ENCODE measurements around the gene RNU1-3.
"Not testable (repeated sequence)": the region's sequence is repeated elsewhere in the genome, so short reads cannot be mapped to it uniquely, and the experiment has no call there.

Gene RNU1-3

DNA sequence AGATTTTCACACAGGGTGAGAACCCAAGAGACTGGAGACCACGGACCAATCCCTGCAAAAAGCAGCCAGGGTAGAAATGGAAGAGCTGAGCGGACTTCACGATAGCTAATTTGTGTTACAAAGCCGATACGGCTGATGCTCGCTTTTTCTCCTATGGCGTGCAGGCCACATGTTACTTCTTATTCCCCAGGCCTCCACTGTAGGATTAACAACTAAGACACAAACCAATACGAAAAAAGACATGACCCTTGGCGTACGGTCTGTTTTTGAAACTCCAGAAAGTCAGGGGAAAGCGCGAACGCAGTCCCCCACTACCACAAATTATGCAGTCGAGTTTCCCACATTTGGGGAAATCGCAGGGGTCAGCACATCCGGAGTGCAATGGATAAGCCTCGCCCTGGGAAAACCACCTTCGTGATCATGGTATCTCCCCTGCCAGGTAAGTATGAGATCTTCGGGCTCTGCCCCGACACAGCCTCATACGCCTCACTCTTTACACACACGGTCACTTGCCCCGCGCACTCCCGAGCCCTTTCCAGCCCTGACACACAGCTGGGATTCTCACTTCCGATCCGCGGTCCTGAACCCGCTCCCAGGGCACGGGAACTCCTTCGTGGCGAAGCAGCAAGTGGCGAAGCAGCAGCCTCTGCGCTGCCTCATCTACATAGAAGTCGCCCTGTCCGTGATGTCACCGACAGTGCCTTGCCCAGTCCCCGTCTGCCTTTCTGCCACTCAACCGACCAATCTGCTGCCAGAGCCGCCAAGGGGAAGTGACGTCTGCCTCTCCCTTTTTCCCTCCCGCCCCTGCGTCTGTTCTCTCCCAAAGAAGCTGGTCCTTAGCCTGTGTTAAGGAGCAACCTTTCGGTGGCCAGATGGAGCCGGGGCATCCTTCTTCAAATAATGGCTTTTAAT, at the start of gene RNU1-3:
RNU1-3 (minus strand) TSS at position 447 of the 912 bp plus-strand sequence.
- not testable (repeated sequence) for DNase-seq (ENCODE audit: low spot score)

DNA sequence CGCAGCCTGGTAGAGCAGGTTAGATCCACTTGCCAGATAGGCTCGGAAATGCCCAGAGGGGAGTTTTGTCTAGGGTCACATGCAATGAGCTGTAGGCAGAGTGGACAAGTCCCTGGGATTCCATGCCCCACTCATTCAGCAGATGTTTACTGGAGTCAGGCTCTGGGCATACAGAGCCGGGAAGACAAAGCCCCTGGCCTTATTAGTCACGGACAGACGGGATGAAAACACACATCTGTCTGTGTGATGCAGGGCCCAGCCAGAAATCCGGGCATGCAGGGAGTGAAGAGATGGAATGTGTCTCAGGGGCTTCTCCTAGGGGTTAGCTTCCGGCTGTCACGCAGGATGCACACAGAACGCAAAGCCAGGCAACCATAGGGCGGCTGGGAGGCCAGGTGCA, 46.7 kb upstream of the RNU1-3 start:
- not testable (repeated sequence) for DNase-seq (ENCODE audit: low spot score)

DNA sequence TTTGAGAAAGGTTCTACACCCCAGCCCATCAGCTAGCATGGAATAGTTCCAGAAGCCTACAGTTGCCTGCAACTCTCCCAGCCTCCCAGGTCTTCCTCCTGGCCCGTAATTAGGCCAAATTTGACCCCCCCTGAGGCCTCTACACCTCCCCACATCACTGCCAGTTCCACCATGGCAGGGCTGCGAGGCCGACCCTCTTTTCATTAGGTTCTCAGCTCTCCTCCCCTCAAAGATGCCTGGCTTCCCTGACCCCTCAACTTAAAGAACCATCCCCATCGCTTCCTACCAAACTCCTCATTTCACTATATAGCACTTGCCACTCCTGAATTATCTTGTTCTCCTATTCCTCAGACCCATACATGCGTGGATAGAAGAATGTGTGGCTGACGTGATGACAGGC, 46.2 kb upstream of the RNU1-3 start:
- not testable (repeated sequence) for DNase-seq (ENCODE audit: low spot score)

DNA sequence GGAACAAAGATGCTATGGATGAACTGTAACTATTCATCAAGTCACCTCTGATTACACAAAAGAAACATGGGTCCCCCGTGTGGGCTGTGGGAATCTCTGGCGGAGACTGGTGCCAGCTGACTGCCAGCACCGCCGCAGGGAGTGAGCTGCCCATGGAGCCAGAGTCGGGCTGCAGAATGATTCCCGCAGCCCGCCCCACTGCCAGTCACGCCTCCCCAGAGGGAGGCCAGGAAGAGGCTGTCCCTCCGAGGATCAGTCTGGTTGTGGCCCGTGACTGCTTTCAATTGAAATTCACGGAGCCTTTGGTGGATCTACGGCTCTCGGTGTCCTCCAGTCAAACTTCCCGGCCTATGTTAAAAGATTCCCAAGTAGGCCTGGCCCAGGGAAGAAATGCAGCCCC, 45.8 kb upstream of the RNU1-3 start:
- DNase-seq (ENCODE audit: low spot score): not testable (repeated sequence)

DNA sequence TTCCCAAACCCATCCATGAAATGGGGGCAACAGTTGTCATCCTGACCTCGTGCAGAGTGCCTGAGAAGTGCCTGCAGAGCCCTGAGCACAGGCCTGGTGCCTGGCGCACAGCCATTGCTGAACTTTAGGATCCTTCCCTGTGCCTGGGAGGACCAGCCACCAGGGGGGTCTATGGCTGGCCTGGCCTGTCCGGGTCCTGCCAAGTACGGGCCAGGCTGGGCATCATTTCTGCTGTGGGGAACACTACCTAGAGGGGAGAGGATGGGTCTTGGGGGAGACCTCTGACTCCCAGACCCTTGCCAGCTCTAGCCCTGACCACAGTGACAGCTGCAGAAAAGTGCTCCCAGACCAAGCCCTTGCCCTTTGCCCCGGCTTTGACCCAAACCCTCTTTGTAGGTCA, 45.4 kb upstream of the RNU1-3 start:
- not testable (repeated sequence) for DNase-seq (ENCODE audit: low spot score)

DNA sequence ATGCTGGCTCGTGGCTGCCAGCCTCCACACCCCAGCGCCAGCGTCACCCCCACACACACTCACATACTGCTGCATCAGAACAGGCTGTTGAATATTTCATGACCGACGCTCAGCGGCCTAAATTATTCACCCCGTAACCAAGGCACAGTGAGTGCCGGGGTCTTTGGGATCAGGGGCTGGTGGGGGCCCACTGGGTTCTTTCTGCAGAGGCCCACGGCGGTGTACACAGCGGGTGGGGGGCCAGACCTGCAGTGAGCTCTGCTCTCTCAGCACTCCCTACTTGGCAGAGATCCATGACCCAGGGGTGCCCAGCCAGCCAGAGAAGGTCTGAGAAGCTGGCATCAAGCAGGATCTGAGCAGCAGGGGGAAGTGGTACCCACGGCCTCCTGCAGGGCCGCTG, 43.9 kb upstream of the RNU1-3 start:
- not testable (repeated sequence) for DNase-seq (ENCODE audit: low spot score)

DNA sequence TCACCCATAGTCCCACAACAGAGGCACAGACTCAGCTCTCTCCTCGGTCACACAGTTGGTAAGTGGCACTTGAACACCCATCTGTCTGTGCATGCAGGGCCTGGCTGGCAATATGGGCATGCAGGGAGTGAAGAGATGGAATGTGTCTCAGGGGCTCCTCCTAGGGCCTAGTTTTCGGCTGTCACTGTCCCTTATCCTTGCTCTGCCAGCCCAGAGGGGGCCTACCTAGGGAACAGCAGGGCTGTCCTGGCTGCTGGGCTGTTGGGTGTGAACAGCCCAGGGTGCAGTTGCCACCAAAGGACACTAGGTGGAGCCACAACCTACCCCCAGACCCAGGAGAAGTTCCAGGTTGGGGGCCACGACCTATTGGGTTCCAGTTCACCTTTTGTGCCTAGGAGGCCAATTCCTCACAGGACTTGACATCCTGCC, 42.9 kb upstream of the RNU1-3 start:
- DNase-seq (ENCODE audit: low spot score): not testable (repeated sequence)

DNA sequence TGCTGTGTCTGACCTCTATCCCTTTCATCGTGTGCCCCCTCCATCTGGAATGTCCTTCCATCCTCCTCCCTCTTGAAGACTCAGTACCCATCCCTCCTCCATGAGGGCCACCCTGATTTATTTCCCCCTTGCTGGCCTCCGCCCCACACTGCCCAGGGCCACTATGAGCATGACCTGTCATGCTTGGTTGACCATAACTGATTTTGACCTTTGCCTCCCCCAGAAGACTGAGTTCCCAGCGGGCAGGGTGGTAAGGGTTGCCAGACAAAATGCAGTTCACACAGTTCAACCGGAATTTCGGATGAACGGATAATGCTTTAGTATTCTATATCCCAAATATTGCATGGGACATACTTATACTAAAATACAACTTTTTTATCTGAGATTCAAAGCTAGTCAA, 42.0 kb upstream of the RNU1-3 start:
- not testable (repeated sequence) for DNase-seq (ENCODE audit: low spot score)

DNA sequence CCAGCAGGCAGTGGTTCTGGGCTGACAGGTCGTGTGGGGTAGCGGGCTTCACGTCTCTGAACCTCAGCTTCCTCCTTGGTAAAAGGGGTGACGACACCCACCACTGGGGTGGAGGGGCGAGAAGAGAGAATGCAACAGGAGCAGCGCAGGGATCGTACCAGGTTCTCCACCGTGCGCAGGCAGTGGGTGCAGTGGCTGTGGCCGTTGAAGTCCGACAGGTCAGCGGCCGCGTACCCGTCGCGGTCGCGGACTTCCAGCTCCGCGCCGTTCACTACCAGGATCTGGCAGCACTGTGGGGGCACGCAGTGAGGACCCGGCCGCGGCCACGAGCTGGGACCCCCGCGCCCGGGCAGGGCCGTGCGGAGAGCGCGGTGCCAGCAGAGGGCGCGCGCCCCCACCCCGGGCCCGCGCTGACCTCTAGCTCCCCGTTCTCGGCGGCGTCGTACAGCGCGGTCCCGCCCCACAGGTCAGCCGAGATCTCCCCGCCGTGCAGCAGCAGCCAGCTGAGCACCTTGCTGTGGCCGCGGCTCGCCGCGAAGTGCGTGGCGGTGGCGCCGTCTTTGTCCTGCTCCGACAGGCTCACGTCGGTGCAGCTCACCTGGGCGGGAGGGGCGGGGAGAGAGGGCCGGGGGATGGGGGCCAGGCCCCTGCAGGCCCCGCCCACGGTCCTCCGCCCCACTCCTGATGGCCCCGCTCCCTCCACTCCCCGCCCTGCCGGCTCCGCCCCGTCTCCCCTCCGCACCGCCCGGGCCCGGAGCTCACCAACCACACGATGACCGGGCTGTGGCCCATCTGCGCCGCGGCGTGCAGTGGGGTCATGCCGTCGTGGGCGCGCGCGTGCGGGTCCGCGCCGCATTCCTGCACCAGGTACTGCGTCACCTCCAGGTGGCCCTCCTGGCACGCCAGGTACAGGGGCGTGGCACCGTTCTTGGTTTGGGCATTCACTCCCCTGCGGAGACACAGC, 40.7 kb upstream of the RNU1-3 start:
- DNase-seq (ENCODE audit: low spot score): not testable (repeated sequence)

DNA sequence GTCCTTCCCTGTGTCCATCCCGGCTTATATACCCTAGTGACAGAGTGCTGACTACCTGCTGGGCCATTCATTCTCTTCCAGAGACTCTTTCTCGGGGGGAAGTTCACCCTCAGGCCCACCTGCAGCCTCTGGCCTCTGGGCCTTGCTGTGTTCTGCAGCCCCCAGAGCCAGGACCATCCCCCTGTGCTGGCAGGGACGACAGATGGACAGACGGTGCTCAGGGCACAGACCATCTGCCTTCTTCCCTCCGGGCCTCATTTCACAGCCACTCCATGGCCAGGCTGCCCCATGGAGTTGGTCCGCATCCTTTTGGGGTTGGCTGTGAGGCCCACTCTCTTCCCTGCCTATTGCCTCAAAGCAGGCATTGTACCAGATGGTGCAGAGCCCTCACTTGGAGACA, 39.6 kb upstream of the RNU1-3 start:
- DNase-seq (ENCODE audit: low spot score): not testable (repeated sequence)

- not testable (repeated sequence) for DNase-seq (ENCODE audit: low spot score)
Observed at GRCh38 chr1:16704502-16705100, 37.9 kb upstream of the RNU1-3 start.

GRCh38 chr1:16704076-16704475, 37.3 kb upstream of the RNU1-3 start:
- not testable (repeated sequence) for DNase-seq (ENCODE audit: low spot score)

DNA sequence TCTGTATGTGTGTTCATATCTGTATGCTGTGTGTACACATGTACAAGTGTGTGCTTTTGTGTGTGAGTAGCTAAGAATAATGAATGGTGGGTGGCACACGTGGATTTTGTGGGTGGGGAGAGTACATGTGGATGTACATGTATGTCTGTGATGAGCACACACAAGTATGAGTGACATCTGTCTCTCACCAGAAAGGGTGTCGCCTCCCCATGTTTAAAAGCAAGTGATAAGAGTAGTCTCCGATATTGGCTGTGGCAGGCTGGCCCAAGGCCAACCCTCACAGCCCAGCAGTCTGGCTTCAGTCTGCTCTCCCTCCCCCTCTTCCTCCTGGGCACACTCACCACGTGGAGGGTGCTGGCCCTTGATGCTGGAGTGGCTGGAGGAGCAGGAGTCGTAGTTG, 36.9 kb upstream of the RNU1-3 start:
- not testable (repeated sequence) for DNase-seq (ENCODE audit: low spot score)

DNA sequence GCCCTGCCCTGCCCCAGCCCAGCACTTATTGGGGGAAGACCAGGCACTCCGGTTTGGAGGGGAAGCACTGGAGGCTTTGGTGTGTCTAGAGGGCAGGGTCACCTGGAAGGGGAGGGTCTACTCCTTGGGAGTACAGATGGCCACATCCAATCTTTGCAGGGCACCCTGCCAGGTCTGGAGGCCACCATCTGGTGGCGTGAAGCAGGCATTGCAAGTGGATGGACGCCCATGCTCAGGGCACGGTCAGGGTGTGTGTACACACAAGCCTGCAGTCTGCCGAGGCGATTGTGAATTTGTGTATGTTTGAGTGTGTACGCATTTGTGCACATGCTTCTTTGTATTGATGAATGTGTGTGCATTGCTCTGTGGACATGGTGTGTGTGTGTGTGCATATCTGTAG, 36.4 kb upstream of the RNU1-3 start:
- DNase-seq (ENCODE audit: low spot score): not testable (repeated sequence)

DNA sequence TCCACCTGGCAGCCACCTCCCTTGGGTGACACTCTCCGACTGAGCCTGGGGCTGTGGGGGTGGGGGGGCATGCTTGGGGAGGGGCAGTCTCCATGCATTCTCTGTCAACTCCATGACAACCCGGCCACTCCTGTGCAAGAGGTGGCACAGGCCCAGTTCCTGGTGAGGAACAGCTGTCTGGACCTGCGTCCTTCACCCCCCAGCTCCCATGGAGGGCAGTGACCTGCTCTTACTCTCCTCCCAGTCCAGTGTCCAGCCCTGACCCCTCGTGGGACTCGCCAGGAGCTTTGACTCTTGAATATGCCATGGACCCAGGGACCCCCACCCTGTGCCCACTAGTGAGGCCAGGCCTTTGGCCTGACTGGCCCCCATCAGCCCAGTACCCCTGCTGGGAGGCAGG, 35.5 kb upstream of the RNU1-3 start:
- DNase-seq (ENCODE audit: low spot score): not testable (repeated sequence)

DNA sequence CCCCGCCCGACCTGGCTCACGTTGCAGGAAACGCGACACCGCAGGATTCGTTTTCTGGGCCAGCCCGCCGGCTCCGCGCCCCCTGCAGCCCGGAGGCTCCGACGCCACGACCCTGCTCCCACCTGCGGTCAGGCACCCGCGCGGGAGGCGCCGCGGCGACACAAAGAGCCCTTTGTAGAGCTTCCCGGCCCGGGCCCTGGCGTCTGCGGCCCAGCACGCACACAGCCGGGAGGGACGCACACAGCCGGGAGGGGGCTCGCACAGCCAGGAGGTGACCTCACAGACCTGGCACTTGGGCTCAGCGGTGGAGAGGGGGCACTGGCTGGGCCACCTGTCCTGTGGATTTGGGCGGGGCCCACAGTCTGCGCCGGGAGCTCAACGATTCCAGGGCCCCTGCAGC, 34.4 kb upstream of the RNU1-3 start:
- DNase-seq (ENCODE audit: low spot score): not testable (repeated sequence)

DNA sequence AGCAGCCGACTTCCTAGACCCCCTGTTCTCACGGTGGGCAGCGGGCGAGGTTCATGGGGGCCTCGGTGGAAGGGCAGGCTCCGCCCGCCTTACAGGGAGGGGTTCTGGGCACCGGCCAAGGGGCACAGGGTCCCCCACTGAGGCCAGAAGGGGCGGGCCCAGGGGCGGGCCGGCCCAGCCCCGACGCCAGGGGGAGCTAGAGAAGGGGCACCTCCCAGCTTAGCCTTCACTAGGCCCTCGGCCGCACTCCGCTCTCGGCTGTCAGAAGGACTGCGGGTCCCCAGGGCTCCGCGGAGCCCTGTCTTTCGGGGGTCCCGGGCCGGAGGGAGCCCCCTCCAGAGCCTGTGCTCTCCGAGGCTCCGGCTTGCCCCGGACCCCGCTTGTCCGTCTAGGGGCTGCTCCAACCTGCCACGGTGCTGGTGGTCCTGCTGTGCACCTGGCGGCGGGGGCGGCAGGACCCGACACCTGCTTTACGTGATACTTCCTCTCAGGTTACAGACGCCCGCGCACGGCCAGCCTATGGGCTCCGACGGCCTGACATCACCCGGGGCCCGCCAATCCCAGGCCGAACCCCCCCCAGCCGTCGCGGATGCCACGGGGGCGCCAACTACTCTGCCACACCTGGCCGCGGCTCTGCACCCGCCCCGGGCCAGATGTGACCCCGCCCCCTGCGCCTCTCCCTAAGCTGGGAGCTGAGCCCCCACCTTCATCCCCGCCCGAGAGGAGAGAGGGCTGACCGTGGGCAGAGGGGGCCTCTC, 33.6 kb upstream of the RNU1-3 start:
- not testable (repeated sequence) for DNase-seq (ENCODE audit: low spot score)

GRCh38 chr1:16699440-16699839, 32.7 kb upstream of the RNU1-3 start:
- not testable (repeated sequence) for DNase-seq (ENCODE audit: low spot score)

- not testable (repeated sequence) for DNase-seq (ENCODE audit: low spot score)
Observed at GRCh38 chr1:16697152-16697551, 30.4 kb upstream of the RNU1-3 start.

GRCh38 chr1:16696507-16697150, 29.9 kb upstream of the RNU1-3 start:
- DNase-seq (ENCODE audit: low spot score): not testable (repeated sequence)

DNA sequence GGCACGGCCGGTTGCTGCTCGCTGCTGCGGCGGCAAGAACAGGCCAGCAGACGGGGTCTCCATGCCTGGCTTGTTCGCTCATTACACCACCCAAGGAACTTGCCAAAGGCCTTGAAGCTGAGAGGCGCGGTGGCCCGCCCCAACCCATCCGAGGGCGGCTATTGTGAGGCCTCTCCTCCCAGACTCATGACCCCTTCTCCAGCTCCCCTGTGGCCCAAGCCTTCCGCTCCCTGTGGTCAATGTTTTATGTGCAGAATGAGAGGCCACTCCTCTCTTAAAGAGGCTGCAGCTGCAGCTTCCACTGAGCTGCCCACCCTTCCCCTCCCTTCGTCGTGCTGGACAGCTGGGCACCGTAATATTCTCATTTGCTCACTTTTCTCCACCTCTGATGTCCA, 27.6 kb upstream of the RNU1-3 start:
- not testable (repeated sequence) for DNase-seq (ENCODE audit: low spot score)

Data from HuH-7 (cell line).